ENCODE results near the gene RORB. TPM values are rescaled to one million over a fixed set of nuclear protein-coding genes. Genes with fewer than 3 reads are reported as not detected.
A peak's percentile ranks its signal among the peaks of the same experiment; 100 is the strongest.

RORB gene
- total RNA-seq, 2 donors from 2014 or later, result 0.15 to 0.34 TPM

DNA sequence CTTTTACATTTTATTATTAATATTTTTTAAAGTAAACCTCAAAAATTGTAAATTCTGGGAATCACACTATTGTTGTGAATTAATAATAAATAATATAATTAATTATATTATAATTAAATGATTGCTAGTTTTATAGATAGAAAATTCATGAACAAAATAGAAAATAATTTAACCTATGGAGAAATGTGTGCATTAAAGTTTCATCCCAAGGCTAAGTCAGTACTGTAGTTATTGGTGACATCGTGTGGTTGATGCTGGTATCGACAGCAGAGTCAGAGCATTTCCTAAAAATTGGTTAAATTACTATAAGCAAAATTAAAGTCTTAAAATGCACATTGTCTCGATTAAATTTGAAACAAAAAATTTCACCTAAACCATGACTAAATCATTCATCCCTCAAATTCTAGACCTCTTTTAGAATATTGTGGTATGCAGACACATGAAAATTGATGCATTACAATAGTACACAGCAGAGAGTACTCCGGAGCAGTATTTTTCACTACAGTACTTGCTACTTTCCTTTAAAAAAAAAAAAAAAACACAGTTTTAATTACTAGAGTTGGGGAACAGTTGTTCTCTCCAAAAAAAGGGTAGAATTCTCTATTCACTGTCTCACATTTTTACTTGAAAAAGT lies 73.9 kb downstream of the RORB start:
- DNase-seq (peak in 1 of 2 donors; percentile 11), ATAC-seq (no peak)
- intact Hi-C loops (cut with DNase I, micrococcal nuclease), result no loop called here

DNA sequence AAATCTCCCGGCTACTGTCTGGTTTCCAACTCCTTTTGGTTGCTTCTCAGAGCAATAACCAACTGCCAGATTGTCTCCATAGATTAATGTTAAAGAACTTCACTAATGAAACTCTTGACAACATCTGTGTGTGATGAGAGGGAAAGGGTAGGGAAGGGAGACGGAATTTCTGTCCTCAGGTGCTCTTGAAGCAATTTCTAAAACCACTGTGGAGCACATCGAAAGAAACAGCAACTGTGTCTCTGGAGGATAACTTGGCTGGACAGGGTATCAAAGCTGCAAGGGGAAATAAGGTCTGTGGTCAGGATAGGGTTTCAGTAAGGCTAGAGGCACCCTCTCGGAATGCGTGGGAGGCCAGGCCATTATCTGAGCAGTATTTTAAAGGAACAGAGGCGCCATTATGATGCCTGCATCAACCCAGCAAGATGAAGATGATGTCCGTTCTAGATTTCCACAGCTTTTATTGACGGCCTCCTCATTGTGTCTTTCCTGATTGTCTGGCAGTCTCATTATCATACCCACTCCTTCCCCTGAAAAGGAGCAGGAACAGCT lies 76.6 kb downstream of the RORB start:
- no peak for DNase-seq
- intact Hi-C loops (cut with DNase I, micrococcal nuclease), result no loop called here
- ATAC-seq, result no peak

GRCh38 chr9:74576176-74576575 lies 79.0 kb downstream of the RORB start:
- intact Hi-C loops (cut with DNase I, micrococcal nuclease), result no loop called here
- ATAC-seq, result no peak
- DNase-seq, result no peak

DNA sequence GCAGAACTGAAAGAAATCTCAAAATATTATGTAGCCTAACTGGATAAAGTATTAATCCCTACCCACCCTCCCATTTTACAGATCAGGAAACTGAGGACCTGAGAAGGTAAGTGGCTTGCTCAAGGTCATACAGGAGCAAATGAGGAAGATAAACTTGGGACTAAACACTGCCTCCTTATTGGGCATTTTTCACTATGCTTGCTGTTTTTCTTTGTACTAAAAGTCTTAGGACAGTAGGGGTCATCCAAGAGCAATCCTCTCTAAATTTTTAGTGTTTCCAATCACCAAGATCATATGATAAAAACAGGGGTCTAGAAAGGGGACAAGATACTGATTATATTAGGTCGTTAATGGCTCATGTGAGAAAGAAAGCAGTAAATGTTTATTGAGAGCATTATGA lies 80.8 kb downstream of the RORB start:
- DNase-seq, result no peak
- intact Hi-C loops (cut with DNase I, micrococcal nuclease), result no loop called here
- no peak for ATAC-seq

- no peak for ATAC-seq
- intact Hi-C loops (cut with DNase I, micrococcal nuclease), result no loop called here
- no peak for DNase-seq
These were observed 92.4 kb downstream of the RORB start for GRCh38 chr9:74589576-74589975.

- ATAC-seq, result no peak
- intact Hi-C loops (cut with DNase I, micrococcal nuclease), result no loop called here
- DNase-seq, result no peak
These were observed 98.2 kb downstream of the RORB start for GRCh38 chr9:74595286-74595685.

DNA sequence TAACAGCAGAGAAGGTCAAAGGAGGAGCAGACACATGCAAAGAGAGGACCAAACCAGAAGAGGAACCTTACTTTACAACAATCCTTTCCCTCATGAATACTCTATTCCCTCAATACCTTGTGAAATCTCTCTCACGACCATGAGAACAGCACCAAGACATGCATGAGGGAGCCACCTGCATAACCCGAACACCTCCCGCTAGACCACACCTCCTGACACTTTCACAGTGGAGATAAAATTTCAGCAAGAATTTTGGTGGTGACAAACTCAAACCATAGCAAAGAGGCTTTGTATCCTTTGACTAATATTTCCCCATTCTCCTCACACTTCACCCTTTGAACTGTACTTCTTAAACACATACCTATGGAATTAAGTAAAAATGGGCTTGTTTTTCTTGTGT lies 101.7 kb downstream of the RORB start:
- intact Hi-C loops (cut with DNase I, micrococcal nuclease), result no loop called here
- DNase-seq (no peak), ATAC-seq (no peak)

GRCh38 chr9:74609671-74610405 lies 112.7 kb downstream of the RORB start:
- ATAC-seq, result no peak
- DNase-seq, result no peak
- intact Hi-C loops (cut with DNase I, micrococcal nuclease), result no loop called here

DNA sequence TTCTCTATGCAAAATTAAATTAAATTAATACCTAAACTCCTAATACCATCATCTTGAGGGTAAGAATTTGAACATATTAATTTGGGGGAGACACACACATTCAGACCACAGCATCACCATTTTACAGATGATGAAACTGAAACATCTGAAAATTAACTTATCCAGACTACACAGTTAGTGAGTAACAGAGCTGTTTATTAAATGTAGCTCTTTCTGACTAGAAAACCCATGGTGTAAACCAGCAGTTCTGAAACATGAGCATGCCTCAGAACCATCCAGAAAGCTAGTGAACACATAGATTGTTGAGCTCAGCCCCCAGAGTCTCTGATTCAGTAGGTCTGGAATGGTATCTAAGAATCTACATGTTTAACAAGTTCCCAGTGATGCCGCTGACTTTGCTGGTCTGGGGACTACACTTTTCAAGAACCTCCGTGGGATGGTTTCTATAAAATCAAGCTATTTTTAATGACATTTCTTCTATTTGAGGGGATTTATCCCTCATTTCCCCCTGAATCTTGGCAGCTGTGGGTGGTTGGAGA lies 113.5 kb downstream of the RORB start:
- intact Hi-C loops (cut with DNase I, micrococcal nuclease), result no loop called here
- DNase-seq (no peak), ATAC-seq (no peak)

DNA sequence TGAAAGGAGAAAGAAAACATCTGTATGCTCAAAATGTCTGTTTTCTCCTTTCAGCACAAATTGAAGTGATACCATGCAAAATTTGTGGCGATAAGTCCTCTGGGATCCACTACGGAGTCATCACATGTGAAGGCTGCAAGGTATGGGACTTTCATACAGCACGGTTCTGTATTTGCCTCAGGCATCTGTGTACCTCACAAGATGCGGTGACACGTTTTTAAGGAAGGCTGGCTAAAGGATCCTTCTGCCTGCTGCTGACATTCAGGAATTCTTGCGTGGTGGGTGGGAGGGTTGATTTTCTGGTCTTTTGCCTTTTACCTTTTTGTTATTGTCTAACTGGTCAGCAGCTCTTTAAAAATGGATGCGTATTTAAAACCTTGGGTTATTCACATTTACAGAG lies 133.1 kb downstream of the RORB start:
- ATAC-seq (no peak), DNase-seq (no peak)
- intact Hi-C loops (cut with DNase I, micrococcal nuclease), result no loop called here

DNA sequence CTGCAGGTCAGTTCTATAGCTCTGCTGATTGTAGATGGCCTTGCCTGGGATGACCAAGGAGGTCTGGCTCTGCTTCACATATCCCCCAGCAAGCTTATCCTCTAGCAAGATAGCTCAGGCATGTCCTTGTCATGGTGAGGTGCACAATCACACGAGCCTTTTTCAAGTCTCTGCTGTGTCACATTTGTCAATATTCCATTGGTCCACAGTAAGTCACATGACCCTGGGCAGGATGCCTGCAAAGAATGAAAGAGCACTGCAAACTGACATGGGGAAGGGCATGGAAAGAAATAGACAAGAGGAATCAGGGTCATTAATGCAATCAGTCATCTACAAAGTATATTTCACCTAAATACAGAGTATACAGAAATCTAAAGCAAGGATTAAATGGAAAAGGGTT lies 142.0 kb downstream of the RORB start:
- no peak for DNase-seq
- intact Hi-C loops (cut with DNase I, micrococcal nuclease), result no loop called here
- no peak for ATAC-seq

GRCh38 chr9:74642376-74642775 lies 145.2 kb downstream of the RORB start:
- intact Hi-C loops (cut with DNase I, micrococcal nuclease), result no loop called here
- ATAC-seq (no peak), DNase-seq (no peak)

GRCh38 chr9:74643303-74643923 lies 146.3 kb downstream of the RORB start:
- DNase-seq (no peak), ATAC-seq (no peak)
- intact Hi-C loops (cut with DNase I, micrococcal nuclease), result no loop called here

DNA sequence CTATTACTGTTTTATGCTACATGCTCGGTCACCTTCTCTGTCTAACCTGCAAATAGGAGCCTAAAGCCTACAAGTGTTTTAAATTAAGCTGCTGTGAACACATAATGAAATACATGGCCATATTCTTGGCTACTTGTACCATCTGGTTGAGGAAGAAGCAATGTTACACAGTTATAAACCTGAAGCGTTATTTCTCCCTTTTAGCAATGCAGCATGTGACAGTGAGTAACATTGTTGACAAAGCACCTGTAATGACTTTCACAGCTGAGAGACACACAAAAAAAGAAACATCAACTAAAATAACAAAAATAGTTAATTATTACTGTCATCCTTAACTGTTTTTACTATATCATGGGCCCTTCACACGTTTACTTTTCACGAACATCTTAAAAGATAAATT lies 146.9 kb downstream of the RORB start:
- ATAC-seq (no peak), DNase-seq (no peak)
- intact Hi-C loops (cut with DNase I, micrococcal nuclease), result no loop called here

DNA sequence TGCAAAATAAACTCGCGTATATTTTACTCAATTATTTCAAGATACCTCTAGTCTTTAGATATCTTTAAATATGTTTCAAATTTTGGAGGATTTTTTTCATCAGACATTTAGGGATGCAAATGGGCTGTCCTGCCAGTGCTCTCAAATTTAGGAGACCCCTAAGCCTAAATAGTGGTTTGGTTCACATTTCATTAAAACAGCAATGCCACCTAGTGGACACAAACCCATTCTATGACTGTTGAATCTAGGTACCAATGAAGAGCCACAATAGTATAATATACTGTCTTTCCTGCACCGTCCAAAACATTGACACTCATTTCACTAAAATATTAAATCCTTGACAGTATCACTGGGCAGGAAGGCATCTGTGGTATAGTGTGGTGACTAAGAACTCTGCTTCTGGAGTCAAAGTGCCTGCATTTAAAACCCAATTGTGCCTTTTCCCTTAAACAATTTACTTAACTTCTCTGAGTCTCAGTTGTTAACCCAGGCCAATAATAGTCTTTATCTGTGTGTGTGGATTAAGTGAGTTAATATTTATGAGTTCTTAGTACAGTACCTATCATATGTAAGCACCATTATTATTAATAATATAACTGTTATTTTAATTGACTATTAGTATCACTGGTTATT lies 148.0 kb downstream of the RORB start:
- no peak for ATAC-seq
- DNase-seq, result no peak
- intact Hi-C loops (cut with DNase I, micrococcal nuclease), result no loop called here

GRCh38 chr9:74653410-74654080 lies 156.4 kb downstream of the RORB start:
- no peak for ATAC-seq
- no peak for DNase-seq
- intact Hi-C loops (cut with DNase I, micrococcal nuclease), result no loop called here

DNA sequence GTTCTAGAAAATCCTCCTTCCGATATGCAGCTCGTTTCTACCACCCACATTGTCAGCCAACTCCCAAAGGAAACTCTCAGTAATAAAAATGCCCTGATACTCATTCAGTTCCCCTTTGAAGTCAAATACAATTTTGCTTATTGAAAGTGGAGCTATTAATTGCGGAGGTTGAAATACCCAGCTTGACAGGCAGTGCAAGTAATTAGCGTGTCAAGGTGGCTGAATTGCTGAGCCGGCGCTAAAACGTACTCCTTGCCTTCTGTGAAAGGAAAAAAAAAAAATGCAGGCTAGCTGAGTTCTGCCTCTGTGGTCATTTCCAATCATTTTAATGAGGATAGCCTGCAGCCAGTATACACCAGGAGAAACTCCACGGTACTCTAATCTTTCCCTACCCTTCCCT lies 165.5 kb downstream of the RORB start:
- DNase-seq (no peak), ATAC-seq (no peak)
- intact Hi-C loops (cut with DNase I, micrococcal nuclease), result no loop called here

- no peak for ATAC-seq
- intact Hi-C loops (cut with DNase I, micrococcal nuclease), result no loop called here
- DNase-seq, result no peak
These were observed 166.3 kb downstream of the RORB start for GRCh38 chr9:74663439-74663838.

All from left colon (tissue), 2 donors.